K562 (cell line): ENCODE data around the gene PDCD6IP. TPM values are rescaled to one million over a fixed set of nuclear protein-coding genes. Genes with fewer than 3 reads are reported as not detected.

ENCODE experiments used
- ARNT ChIP-seq, 2 experiments: fragments of 450-650 bp; IDR thresholded peaks; 2 replicates each; pipeline ENCODE4 v1.6.1; 2016; ENCODE audit warnings: mild to moderate bottlenecking in 1 of 2
- CHD1 ChIP-seq: fragments of 200-600 bp; sonication (generic); IDR thresholded peaks from one replicate; pipeline ENCODE4 v1.6.1; 2012; ENCODE audit warnings: mild to moderate bottlenecking, moderate library complexity, low read length, inconsistent platforms
- ESRRA ChIP-seq: fragments of 450-650 bp; IDR thresholded peaks from 2 replicates; pipeline ENCODE4 v1.6.1; 2014; ENCODE audit warnings: low read depth, mild to moderate bottlenecking, moderate library complexity, borderline replicate concordance
- HDGF ChIP-seq: fragments of 450-650 bp; IDR thresholded peaks from 2 replicates; pipeline ENCODE4 v1.6.1; 2016
- HMG20B ChIP-seq: fragments of 250-450 bp; sonication (Bioruptor Pico); IDR thresholded peaks from 2 replicates; pipeline ENCODE4 v1.5.0; 2021; ENCODE audit warnings: mild to moderate bottlenecking
- HNRNPL ChIP-seq: fragments of 200-400 bp; formaldehyde crosslinking; IDR thresholded peaks from 2 replicates; pipeline ENCODE4 v1.6.1; 2017; ENCODE audit warnings: low read depth, mild to moderate bottlenecking, low read length
- HSF4 ChIP-seq: fragments of 250-450 bp; sonication (Bioruptor Pico); IDR thresholded peaks from 2 replicates; pipeline ENCODE4 v2.1.2; 2022; ENCODE audit warnings: mild to moderate bottlenecking, moderate library complexity, borderline replicate concordance
- NONO ChIP-seq, 2 experiments: fragments of 200-400 bp in 1 of 2; fragments of 450-650 bp in 1 of 2; formaldehyde crosslinking in 1 of 2; IDR thresholded peaks; 2 replicates each; pipeline ENCODE4 v1.6.1; 2017; ENCODE audit warnings: low read depth in 2 of 2, mild to moderate bottlenecking in 2 of 2, moderate library complexity in 2 of 2, low read length in 1 of 2
- PML ChIP-seq: IDR thresholded peaks from 2 replicates; pipeline ENCODE4 v1.6.1; 2012; ENCODE audit warnings: low read length, inconsistent platforms
- POLR2H ChIP-seq: IDR thresholded peaks from 2 replicates; pipeline ENCODE4 v1.6.1; 2016; ENCODE audit warnings: missing genetic modification characterization, low read depth, mild to moderate bottlenecking, control low read depth, missing compliant biosample characterization, moderate library complexity
- RBM14 ChIP-seq: fragments of 200-400 bp; formaldehyde crosslinking; IDR thresholded peaks from 2 replicates; pipeline ENCODE4 v1.6.1; 2018; ENCODE audit warnings: low read depth, mild to moderate bottlenecking, low read length, moderate library complexity, borderline replicate concordance; ENCODE audit not compliant: insufficient read depth
- RNF2 ChIP-seq: sonication (generic); IDR thresholded peaks from 2 replicates; pipeline ENCODE4 v1.6.1; 2016
- TAF7 ChIP-seq: fragments of 450-650 bp; IDR thresholded peaks from 2 replicates; pipeline ENCODE4 v1.6.1; 2016; ENCODE audit warnings: missing genetic modification characterization, missing compliant biosample characterization
- TBL1XR1 ChIP-seq, 2 experiments: IDR thresholded peaks; 2 replicates each; pipeline ENCODE4 v1.6.1; 2012; ENCODE audit warnings: improper control_type of control experiment in 2 of 2, low read length in 2 of 2, mild to moderate bottlenecking in 1 of 2
- ZNF175 ChIP-seq: fragments of 200-800 bp; sonication (Bioruptor generic); IDR thresholded peaks from 2 replicates; pipeline ENCODE4 v1.6.1; 2016; ENCODE audit warnings: low read depth, mild to moderate bottlenecking, missing genetic modification characterization, missing compliant biosample characterization
- ZNF217 ChIP-seq: sonication (generic); formaldehyde crosslinking; IDR thresholded peaks from 2 replicates; pipeline ENCODE4 v1.8.0; 2022; ENCODE audit warnings: mild to moderate bottlenecking, missing genetic modification reagents
- polyA plus RNA-seq, 8 experiments: library from polyadenylated mRNA; depleted of rRNA in 4 of 8; stranded (reverse) in 5 of 8; unstranded in 3 of 8; fragments of >200 nt; fragmentation: Nextera tagmentation in 2 of 8; fragmentation: Illumina TruSeq in 1 of 8; extraction: Ambion mirVana in 2 of 8; extraction: Trizol in 1 of 8; gene quantifications; 2 replicates each; pipeline versions ENCODE4 v1.2.1 to v1.2.3, GENCODE V29; 2011 to 2014; ENCODE audit warnings: inconsistent platforms in 1 of 8, missing spikeins in 1 of 8
- total RNA-seq, 7 experiments: library from RNA; depleted of rRNA in 6 of 7; stranded (reverse); fragments of >200 nt in 6 of 7; fragmentation: Illumina TruSeq in 2 of 7; extraction: Trizol in 2 of 7; gene quantifications; 2 replicates each; pipeline versions ENCODE4 v1.2.1 to v1.2.3, GENCODE V29; 2011 to 2021; ENCODE audit warnings: low replicate concordance in 1 of 7
- TF ChIP-seq, protein P1 (sequence below): fragments of 250-450 bp; sonication (Bioruptor Pico); IDR thresholded peaks from 2 replicates; pipeline ENCODE4 v1.4.0; 2020; ENCODE audit warnings: borderline replicate concordance
- TF ChIP-seq, protein P2 (sequence below): fragments of 450-650 bp; conservative IDR thresholded peaks from 2 replicates; pipeline ENCODE4 v1.6.1; 2016; ENCODE audit warnings: missing genetic modification characterization, low read depth, mild to moderate bottlenecking, missing compliant biosample characterization, moderate library complexity
- TF ChIP-seq, protein P3 (sequence below): fragments of 250-450 bp; sonication (Bioruptor Pico); IDR thresholded peaks from 2 replicates; pipeline ENCODE4 v1.5.0; 2020; ENCODE audit warnings: mild to moderate bottlenecking
- TF ChIP-seq, protein P4 (sequence below): fragments of 250-450 bp; sonication (Bioruptor Pico); IDR thresholded peaks from 2 replicates; pipeline ENCODE4 v1.4.0; 2020; ENCODE audit warnings: mild to moderate bottlenecking, moderate library complexity, borderline replicate concordance

PDCD6IP gene
- total and polyA plus RNA-seq, 9 of the 15 experiments (the other 6 are each of a cell fraction or from before 2014, with no cell fraction given): 40.2 to 302 (median 122) TPM

DNA sequence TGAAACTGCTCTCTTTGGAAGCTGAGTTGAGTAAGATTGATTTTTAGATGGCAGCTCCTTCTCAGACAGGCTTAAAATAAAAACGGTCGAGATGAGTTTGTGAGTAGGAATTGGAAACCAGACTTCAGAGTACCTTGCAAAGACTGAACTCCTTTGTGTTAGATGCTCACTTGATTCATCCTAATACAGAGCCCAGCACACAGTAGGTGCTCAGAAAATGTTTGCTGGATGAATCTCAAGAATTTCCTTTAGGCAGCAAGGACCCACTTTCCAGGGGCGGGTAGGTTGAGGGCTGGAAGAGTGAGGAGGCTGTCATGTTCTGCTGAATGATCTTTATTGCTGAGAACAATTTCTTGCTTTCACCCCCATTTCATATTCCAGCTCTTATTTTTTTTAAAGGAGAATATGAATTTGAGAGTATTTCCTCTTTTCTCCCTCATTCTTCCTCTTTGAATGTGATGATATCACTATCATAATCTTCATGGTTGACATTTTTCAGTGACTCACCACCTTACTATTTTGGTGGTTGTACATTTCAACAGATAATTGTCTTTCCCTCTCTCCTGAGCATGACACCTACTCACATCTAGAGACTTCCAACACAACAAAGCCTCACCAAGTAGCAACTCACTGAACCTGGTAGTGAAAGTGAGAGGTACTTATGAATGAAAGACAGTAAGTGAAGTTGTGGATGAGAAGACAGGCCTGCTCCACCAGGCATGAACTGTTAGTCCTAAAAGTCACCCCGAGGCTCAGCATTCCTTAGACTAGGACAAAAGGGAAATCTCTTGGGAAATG is 113.3 kb downstream of the PDCD6IP start (continued):
- TF ChIP-seq TBL1XR1 (IDR thresholded peaks at IDR 0.05; ENCODE audit: low read length in 2 of 2): peak in 1 of 2 experiments; percentile 54; a peak in 2 of 4 replicates
- TF ChIP-seq HMG20B (CRISPR knock-in tag): no peak
- no peak for TF ChIP-seq HNRNPL
- no peak for TF ChIP-seq RBM14
- TF ChIP-seq, protein P1, sequence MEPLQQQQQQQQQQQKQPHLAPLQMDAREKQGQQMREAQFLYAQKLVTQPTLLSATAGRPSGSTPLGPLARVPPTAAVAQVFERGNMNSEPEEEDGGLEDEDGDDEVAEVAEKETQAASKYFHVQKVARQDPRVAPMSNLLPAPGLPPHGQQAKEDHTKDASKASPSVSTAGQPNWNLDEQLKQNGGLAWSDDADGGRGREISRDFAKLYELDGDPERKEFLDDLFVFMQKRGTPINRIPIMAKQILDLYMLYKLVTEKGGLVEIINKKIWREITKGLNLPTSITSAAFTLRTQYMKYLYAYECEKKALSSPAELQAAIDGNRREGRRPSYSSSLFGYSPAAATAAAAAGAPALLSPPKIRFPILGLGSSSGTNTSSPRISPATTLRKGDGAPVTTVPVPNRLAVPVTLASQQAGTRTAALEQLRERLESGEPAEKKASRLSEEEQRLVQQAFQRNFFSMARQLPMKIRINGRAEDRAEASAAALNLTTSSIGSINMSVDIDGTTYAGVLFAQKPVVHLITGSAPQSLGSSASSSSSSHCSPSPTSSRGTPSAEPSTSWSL (CRISPR knock-in tag): no peak
- TF ChIP-seq POLR2H (tag): no peak
- peak; percentile 57 for TF ChIP-seq RNF2
- TF ChIP-seq HSF4 (CRISPR knock-in tag): no peak
- TF ChIP-seq, protein P2, sequence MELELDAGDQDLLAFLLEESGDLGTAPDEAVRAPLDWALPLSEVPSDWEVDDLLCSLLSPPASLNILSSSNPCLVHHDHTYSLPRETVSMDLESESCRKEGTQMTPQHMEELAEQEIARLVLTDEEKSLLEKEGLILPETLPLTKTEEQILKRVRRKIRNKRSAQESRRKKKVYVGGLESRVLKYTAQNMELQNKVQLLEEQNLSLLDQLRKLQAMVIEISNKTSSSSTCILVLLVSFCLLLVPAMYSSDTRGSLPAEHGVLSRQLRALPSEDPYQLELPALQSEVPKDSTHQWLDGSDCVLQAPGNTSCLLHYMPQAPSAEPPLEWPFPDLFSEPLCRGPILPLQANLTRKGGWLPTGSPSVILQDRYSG (tag): 0 out of 2 replicates have a peak, but pooled peaks have one; percentile 49
- no peak for TF ChIP-seq CHD1
- peak; percentile 53; the same call in 1 of the 2 replicates for TF ChIP-seq ZNF175 (CRISPR knock-in tag)
- TF ChIP-seq, protein P3, sequence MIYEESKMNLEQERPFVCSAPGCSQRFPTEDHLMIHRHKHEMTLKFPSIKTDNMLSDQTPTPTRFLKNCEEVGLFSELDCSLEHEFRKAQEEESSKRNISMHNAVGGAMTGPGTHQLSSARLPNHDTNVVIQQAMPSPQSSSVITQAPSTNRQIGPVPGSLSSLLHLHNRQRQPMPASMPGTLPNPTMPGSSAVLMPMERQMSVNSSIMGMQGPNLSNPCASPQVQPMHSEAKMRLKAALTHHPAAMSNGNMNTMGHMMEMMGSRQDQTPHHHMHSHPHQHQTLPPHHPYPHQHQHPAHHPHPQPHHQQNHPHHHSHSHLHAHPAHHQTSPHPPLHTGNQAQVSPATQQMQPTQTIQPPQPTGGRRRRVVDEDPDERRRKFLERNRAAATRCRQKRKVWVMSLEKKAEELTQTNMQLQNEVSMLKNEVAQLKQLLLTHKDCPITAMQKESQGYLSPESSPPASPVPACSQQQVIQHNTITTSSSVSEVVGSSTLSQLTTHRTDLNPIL (CRISPR knock-in tag): no peak
- TF ChIP-seq TAF7 (tag): no peak
- TF ChIP-seq HDGF: peak; percentile 75; the same call in 1 of the 2 replicates
- no peak; the same call in 1 of the 2 replicates for TF ChIP-seq PML
- 0 out of 4 replicates have a peak, but pooled peaks of 1 of the 2 experiments have one; percentile 32 for TF ChIP-seq NONO (IDR thresholded peaks at IDR 0.05; ENCODE audit: low read depth in 2 of 2, low read length in 1 of 2)
- TF ChIP-seq ESRRA: peak; percentile 19; the same call in 1 of the 2 replicates
- TF ChIP-seq, protein P4, sequence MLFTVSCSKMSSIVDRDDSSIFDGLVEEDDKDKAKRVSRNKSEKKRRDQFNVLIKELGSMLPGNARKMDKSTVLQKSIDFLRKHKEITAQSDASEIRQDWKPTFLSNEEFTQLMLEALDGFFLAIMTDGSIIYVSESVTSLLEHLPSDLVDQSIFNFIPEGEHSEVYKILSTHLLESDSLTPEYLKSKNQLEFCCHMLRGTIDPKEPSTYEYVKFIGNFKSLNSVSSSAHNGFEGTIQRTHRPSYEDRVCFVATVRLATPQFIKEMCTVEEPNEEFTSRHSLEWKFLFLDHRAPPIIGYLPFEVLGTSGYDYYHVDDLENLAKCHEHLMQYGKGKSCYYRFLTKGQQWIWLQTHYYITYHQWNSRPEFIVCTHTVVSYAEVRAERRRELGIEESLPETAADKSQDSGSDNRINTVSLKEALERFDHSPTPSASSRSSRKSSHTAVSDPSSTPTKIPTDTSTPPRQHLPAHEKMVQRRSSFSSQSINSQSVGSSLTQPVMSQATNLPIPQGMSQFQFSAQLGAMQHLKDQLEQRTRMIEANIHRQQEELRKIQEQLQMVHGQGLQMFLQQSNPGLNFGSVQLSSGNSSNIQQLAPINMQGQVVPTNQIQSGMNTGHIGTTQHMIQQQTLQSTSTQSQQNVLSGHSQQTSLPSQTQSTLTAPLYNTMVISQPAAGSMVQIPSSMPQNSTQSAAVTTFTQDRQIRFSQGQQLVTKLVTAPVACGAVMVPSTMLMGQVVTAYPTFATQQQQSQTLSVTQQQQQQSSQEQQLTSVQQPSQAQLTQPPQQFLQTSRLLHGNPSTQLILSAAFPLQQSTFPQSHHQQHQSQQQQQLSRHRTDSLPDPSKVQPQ: no peak
- peak in 1 of 2 experiments; percentile 79; a peak in 2 of 4 replicates for TF ChIP-seq ARNT (IDR thresholded peaks at IDR 0.05)
- TF ChIP-seq ZNF217 (CRISPR knock-in tag): no peak
